IMR-90 (cell line): ENCODE data around the gene TGFB1.

Source experiments
- BHLHE40 ChIP-seq: fragments of 150-350 bp; IDR thresholded peaks from 2 replicates; pipeline ENCODE4 v1.6.1; 2016; ENCODE audit warnings: mild to moderate bottlenecking, low read depth, low read length
- TF ChIP-seq, protein P1 (sequence below): conservative IDR thresholded peaks from 2 replicates; pipeline ENCODE4 v1.5.1; 2012; ENCODE audit warnings: mild to moderate bottlenecking, low read depth, low read length, improper control_type of control experiment

DNA sequence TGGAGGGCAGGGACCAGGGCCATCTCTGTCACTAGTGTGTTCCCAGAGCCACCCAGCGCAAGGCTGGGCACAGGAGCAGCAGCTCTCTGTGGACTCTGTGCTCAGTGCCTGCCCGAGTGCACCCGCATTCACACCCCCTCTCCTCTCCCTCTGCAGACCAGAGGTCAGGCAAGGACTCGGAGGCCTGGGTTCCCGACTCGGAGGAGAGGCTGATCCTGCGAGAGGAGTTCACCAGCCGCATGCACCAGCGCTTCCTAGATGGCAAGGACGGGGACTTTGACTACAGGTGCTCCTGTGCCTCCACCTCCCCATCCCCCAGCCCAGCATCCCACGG lies 33.6 kb downstream of the TGFB1 start:
- no peak for TF ChIP-seq BHLHE40
- TF ChIP-seq, protein P1, sequence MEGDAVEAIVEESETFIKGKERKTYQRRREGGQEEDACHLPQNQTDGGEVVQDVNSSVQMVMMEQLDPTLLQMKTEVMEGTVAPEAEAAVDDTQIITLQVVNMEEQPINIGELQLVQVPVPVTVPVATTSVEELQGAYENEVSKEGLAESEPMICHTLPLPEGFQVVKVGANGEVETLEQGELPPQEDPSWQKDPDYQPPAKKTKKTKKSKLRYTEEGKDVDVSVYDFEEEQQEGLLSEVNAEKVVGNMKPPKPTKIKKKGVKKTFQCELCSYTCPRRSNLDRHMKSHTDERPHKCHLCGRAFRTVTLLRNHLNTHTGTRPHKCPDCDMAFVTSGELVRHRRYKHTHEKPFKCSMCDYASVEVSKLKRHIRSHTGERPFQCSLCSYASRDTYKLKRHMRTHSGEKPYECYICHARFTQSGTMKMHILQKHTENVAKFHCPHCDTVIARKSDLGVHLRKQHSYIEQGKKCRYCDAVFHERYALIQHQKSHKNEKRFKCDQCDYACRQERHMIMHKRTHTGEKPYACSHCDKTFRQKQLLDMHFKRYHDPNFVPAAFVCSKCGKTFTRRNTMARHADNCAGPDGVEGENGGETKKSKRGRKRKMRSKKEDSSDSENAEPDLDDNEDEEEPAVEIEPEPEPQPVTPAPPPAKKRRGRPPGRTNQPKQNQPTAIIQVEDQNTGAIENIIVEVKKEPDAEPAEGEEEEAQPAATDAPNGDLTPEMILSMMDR: no peak
